A673 (cell line): ENCODE data around the gene GSE1. TPM values are rescaled to one million over a fixed set of nuclear protein-coding genes. Genes with fewer than 3 reads are reported as not detected.
A peak's percentile ranks its signal among the peaks of the same experiment; 100 is the strongest.

ENCODE experiments used
- BruUV-seq: library from RNA; stranded (reverse); fragments of 400-500 nt; replicated peaks from 2 replicates; lab custom pipeline; 2021; lab: Mats Ljungman, UMichigan
- CTCF ChIA-PET: fragments of 300-600 bp; sonication (Branson Sonifier 250); formaldehyde crosslinking; loops from one replicate; lab custom pipeline; 2022; ENCODE audit warnings: antibody characterized with exemption; lab: Charles Lee
- POLR2A ChIA-PET: fragments of 300-600 bp; sonication (Branson Sonifier 250); formaldehyde crosslinking; loops from one replicate; lab custom pipeline; 2022; ENCODE audit warnings: antibody characterized with exemption; ENCODE audit not compliant: low non-redundant PET; lab: Charles Lee
- DNase-seq: peaks from one replicate; pipeline ENCODE4 v3.0.0-alpha.2; 2015; ENCODE audit warnings: low spot score
- H3K27ac ChIP-seq: fragments of 200-600 bp; sonication (generic); 2 replicates; pipeline ENCODE4 v1.5.1; 2016; ENCODE audit warnings: mixed run types, low read depth, mild to moderate bottlenecking, mixed read lengths, antibody characterized with exemption, low read length; ENCODE audit not compliant: poor library complexity, severe bottlenecking
- H3K27me3 ChIP-seq: fragments of 200-600 bp; sonication (generic); replicated peaks from 2 replicates; pipeline ENCODE4 v1.6.1; 2017; ENCODE audit warnings: mixed run types, low read depth, mild to moderate bottlenecking, mixed read lengths, antibody characterized with exemption, low read length; ENCODE audit not compliant: insufficient read depth, poor library complexity
- H3K36me3 ChIP-seq: fragments of 200-600 bp; sonication (generic); 2 replicates; pipeline ENCODE4 v1.6.1; 2016; ENCODE audit warnings: mixed run types, mild to moderate bottlenecking, mixed read lengths, antibody characterized with exemption, low read length; ENCODE audit not compliant: insufficient read depth, poor library complexity, severe bottlenecking
- H3K4me1 ChIP-seq: fragments of 200-600 bp; sonication (generic); 2 replicates; pipeline ENCODE4 v1.6.1; 2017; ENCODE audit warnings: mixed run types, mild to moderate bottlenecking, mixed read lengths, antibody characterized with exemption, low read length; ENCODE audit not compliant: insufficient read depth, poor library complexity, severe bottlenecking
- H3K4me3 ChIP-seq: fragments of 200-600 bp; sonication (generic); 2 replicates; pipeline ENCODE4 v1.5.1; 2016; ENCODE audit warnings: low read depth, mixed run types, mild to moderate bottlenecking, mixed read lengths, low read length; ENCODE audit not compliant: poor library complexity, severe bottlenecking
- H3K9me3 ChIP-seq: fragments of 200-600 bp; sonication (generic); 2 replicates; pipeline ENCODE4 v1.6.1; 2016; ENCODE audit warnings: mixed run types, low read depth, mild to moderate bottlenecking, mixed read lengths, antibody characterized with exemption, low read length; ENCODE audit not compliant: poor library complexity, severe bottlenecking
- EZH2 ChIP-seq: fragments of 200-600 bp; sonication (generic); IDR thresholded peaks from 2 replicates; pipeline ENCODE4 v1.6.1; 2017; ENCODE audit warnings: borderline replicate concordance, low read depth, mild to moderate bottlenecking, mixed read lengths, antibody characterized with exemption, low read length; ENCODE audit not compliant: poor library complexity, severe bottlenecking
- intact Hi-C: fragments of 100-400 bp; cut with micrococcal nuclease; formaldehyde crosslinking; loops from one replicate; pipeline ENCODE4 v1.10.0; 2022; ENCODE audit not compliant: unreplicated experiment
- total RNA-seq: library from RNA; stranded (reverse); gene quantifications from 2 replicates; pipeline ENCODE4 v1.2.3, GENCODE V29; 2021
- TF ChIP-seq, protein P1 (sequence below): fragments of 300-800, 200-600 bp; sonication (generic); conservative IDR thresholded peaks from 2 replicates; pipeline ENCODE4 v1.5.1; 2017; ENCODE audit warnings: low read depth, mild to moderate bottlenecking, antibody characterized with exemption, low read length, moderate library complexity, mixed read lengths

The GSE1 gene
- total RNA-seq, 1 experiment from 2014 or later: 64.2 TPM

DNA sequence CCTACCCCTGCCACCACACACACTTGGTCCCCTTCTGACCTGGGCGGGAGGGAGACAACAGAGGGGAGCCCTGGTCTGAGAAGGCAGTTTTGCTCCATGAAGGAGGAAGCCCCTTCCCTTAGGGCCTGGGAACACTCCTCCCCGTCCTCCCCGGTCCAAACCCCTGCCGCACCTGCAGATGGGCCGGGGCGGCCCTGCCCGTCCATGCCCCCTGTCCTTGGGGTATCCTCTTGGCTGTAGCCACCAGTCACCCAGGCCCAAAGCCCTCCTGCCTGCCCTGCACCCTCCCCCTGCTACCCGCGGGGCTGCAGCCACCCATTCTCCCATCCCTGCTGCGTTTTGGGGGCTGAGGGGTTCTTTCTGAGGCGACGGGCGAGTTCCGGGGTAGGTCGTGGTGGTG, 33.9 kb downstream of the GSE1 start:
- intact Hi-C loops: no loop called here
- no peak for DNase-seq
- POLR2A ChIA-PET: no interaction called here

GRCh38 chr16:85648070-85648714, 35.1 kb downstream of the GSE1 start:
- CTCF ChIA-PET: no interaction called here

More for the DNA sequence above, 33.9 kb downstream of the GSE1 start:
- Histone ChIP-seq H3K27ac (no peak overlapping the region), H3K9me3 (no peaks in the 10 kb centered on the region), H3K4me1 (peaks cover 30% of the 10 kb centered on the region), H3K4me3 (no peak overlapping the region), H3K36me3 (no peaks in the 10 kb centered on the region), H3K27me3 (no peaks in the 10 kb centered on the region)
- no TSS peak for BruUV-seq
- TF ChIP-seq, protein P1, sequence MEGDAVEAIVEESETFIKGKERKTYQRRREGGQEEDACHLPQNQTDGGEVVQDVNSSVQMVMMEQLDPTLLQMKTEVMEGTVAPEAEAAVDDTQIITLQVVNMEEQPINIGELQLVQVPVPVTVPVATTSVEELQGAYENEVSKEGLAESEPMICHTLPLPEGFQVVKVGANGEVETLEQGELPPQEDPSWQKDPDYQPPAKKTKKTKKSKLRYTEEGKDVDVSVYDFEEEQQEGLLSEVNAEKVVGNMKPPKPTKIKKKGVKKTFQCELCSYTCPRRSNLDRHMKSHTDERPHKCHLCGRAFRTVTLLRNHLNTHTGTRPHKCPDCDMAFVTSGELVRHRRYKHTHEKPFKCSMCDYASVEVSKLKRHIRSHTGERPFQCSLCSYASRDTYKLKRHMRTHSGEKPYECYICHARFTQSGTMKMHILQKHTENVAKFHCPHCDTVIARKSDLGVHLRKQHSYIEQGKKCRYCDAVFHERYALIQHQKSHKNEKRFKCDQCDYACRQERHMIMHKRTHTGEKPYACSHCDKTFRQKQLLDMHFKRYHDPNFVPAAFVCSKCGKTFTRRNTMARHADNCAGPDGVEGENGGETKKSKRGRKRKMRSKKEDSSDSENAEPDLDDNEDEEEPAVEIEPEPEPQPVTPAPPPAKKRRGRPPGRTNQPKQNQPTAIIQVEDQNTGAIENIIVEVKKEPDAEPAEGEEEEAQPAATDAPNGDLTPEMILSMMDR: no peak
- TF ChIP-seq EZH2: no peak
- CTCF ChIA-PET: no interaction called here

DNA sequence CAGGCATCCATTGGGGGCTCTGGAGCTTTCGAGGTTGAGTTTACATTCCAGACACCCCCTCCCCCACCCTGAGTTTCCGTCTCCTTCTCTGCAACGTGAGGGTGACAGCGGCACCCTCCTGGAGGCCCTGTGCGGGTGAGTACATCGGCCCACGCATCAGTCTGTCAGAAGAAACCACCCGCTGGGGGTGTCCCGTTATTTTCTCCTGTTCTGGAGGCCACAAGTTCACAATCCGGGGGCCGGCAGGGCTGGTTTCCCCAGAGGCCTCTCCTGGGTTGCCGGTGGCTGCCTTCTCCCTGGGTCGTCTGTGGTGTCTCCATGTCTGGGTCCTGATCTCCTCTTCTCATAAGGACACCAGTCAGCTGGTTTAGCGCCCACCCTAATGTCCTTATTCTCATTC, 35.7 kb downstream of the GSE1 start:
- BruUV-seq: no TSS peak
- no peak for DNase-seq
- POLR2A ChIA-PET: interaction anchor here (0.5 to 0.6 kb wide), 3 partner anchors 12 to 341 kb away, joined by 3 read pairs; no protein-coding TSS in a partner anchor
- Histone ChIP-seq H3K27ac (peak overlapping the region; percentile 1), H3K4me1 (peaks cover 46% of the 10 kb centered on the region), H3K4me3 (no peak overlapping the region), H3K27me3 (no peaks in the 10 kb centered on the region), H3K36me3 (no peaks in the 10 kb centered on the region), H3K9me3 (no peaks in the 10 kb centered on the region)
- CTCF ChIA-PET: no interaction called here
- TF ChIP-seq, protein P1: no peak
- TF ChIP-seq EZH2: no peak
- intact Hi-C loops: no loop called here

More at GRCh38 chr16:85648070-85648714, 35.1 kb downstream of the GSE1 start:
- Histone ChIP-seq H3K27ac (no peak overlapping the region), H3K36me3 (no peaks in the 10 kb centered on the region), H3K27me3 (no peaks in the 10 kb centered on the region), H3K9me3 (no peaks in the 10 kb centered on the region), H3K4me3 (no peak overlapping the region), H3K4me1 (peaks cover 40% of the 10 kb centered on the region)
- no peak for TF ChIP-seq EZH2
- TF ChIP-seq, protein P1: no peak
- DNase-seq: no peak
- no TSS peak for BruUV-seq
- POLR2A ChIA-PET: interaction anchor here (0.6 kb wide), 1 partner anchor 12 kb away, joined by 3 read pairs; no protein-coding TSS in a partner anchor
- intact Hi-C loops: no loop called here
